ENCODE measurements around the gene LRP8.

LRP8 gene

DNA sequence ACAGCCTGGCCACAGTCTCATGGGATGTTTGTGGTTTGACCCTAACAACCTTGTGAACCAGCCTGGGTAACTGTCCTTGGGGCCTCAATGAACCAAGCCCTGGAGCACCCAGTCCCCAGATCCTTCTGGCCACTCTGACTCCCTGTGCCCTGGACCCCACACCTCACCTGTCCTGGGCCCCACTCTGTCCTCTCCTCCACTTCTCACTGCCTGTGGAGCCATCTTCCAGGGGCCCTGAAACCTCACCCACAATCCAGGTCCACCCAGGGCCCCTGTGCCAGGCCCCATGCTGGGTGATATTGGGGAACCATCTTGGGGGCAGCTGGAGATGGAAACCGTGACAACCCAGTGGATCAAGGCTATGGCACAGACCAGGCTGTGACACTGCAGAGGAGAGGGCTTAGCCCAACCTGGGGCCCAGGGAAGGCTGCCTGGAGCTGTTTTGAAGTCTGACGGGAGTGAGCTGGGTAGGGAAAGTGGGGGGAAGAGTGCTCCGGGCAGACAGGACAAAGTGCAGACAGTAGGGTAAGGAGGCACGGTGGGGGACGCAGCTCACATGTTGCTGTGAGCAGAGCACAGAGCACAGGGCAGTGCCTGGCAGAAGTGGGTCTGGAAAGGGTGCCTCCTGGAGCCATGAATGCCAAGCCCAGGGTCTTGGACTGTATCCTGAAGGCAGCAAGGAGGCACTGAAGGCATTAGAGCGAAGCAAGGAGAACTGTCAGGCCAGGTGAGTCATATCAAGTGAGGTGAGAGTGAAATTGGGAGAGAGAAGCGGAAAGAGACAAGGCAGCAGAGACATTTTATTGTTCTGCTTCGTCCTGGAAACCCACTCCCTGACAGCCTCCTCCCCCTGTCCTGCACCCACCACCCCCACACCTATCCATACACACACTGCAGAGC is 12.1 kb upstream of the LRP8 start:
- no peak for DNase-seq

DNA sequence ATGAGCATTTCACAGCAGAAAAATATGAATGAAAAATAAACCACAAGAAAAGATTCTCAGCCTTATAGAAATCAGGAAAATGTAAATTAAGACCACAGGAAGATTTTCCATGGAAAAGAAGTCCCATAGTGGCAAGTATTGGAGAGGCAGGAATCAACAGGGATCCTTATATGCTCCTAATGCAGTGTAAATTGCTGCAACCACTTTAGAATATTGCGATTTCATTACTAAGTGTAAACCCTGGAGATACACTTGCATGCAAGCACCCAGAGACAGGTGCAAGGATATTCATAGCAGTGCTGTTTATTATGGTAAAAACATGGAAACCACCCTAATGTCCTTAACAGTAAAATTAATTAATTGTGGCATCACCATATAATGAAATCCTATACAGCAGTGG is 10.6 kb upstream of the LRP8 start:
- no peak for DNase-seq

DNA sequence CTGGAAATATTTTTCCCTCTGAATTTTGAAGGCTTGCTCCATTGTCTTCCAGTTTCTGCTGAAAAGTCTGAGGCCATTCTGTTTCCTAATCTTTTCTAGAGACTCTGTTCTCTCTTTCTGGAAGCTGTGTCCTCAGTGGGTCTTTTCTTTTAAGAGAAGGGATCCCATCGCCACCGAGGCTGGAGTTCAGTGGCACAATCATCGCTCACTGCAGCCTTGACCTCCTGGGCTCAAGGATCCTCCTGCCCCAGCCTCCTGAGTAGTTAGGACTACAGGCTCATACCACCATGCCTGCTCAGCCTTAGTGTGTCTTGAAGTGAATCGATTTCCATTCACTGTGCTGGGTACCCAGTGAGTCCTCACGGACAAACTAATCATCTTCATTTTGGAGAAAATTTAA is 9.6 kb upstream of the LRP8 start:
- no peak for DNase-seq

DNA sequence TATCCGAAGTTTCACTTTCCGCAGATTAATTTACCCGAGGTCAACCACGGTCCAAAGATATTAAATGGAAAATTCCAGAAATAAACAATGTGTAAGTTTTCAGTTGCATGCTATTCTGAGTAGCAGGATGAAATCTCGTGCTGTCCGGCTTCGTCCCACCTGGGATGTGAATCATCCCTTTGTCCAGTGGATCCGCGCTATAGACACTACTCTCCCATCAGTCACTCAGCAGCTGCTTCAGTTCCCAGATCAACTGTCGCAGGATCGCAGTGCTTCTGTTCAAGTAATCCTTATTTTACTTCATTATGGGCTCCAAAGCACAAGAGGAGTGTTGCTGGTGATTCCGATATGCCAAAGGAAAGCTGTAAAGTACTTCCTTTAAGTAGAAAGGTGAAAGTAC is 8.3 kb upstream of the LRP8 start:
- DNase-seq, result no peak

DNA sequence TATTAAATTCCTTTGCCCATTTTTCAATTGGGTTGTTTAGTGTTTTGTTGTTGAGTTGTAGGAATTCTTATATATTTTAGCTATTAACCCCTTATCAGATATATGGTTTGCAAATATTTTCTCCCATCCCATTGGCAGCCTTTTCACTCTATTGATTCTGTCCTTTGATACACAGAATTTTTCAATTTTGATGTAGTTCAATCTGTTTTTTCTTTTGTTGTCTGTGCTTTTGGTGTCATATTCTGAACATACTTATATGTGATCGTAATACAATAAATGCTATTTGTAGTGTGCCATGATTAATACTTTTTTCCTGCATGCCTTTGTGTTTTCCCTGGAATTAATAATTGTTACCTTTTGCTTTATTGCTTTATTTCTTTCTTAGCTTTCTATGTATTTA is 7.8 kb upstream of the LRP8 start:
- DNase-seq, result no peak

DNA sequence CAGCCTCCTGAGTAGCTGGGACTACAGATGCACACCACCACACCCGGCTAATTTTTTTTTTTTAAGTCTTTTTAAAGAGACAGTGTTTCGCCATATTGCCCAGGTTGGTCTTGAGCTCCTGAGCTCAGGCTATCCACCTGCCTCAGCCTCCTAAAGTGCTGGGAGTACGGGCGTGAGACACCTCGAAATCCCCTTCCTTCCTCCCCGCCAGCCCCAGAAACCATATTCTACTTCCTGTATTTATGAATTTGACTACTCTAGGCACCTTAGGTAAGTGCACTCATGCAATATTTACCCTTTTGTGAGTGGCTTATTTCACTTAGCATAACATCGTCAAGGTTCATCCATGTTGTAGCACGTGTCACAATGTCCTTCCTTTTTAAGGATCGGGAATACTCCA is 6.9 kb upstream of the LRP8 start:
- DNase-seq, result no peak

DNA sequence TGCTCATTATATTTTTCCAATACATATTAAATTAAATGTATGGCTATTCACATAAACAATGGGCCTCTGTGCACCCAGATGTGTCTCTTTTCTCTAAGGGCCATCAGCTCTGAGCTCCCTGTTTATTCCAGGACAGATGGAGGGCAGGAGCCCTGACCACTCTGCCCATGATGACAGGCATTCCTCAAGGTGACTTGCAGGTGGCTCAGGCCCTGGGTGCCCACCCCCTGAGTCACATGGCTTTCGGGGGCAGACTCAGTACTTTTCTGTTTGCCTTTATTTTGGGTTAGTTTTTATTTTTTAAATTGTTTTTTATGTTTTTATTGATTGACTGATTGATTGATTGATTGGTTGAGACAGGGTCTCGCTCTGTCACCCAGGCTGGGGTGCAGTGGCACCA is 6.4 kb upstream of the LRP8 start:
- DNase-seq, result no peak

DNA sequence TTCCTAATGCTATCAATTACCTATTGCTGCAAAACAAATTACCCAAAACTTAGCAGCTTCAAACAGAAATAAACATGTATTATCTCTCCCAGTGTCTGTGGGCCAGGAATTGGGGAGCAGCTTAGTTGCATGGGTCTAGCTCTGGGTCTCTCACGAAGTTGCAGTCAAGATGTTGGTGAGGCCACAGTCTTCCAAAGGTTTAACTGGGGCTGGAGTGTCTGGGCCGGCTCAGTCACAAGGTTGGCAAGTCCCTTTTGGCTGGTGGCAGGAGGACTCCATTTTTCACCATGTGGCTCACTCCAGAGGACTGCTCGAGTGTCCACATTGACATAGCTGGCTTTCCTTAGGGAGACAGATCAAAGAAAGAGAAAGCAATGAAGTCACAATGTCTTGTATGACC is 5.0 kb upstream of the LRP8 start:
- DNase-seq, result no peak

DNA sequence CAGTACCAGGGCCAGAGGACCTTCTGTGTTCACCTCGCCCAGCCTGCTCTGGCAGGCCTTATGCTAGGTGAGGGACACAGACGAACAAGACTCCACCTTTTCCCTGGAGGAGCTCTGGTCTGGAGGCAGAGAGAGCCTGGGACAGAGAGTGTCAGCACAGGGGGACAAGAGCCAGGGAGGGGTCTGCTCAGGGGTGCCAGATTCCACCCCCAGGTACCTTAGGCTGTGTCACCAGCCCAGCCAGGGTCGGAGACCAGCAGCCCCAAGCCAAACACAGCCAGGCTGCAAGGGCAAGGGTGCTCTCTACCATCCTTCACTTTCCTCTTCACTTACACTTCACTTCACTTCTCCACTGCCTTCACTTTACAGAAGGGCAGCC is 4.3 kb upstream of the LRP8 start:
- DNase-seq, result no peak

DNA sequence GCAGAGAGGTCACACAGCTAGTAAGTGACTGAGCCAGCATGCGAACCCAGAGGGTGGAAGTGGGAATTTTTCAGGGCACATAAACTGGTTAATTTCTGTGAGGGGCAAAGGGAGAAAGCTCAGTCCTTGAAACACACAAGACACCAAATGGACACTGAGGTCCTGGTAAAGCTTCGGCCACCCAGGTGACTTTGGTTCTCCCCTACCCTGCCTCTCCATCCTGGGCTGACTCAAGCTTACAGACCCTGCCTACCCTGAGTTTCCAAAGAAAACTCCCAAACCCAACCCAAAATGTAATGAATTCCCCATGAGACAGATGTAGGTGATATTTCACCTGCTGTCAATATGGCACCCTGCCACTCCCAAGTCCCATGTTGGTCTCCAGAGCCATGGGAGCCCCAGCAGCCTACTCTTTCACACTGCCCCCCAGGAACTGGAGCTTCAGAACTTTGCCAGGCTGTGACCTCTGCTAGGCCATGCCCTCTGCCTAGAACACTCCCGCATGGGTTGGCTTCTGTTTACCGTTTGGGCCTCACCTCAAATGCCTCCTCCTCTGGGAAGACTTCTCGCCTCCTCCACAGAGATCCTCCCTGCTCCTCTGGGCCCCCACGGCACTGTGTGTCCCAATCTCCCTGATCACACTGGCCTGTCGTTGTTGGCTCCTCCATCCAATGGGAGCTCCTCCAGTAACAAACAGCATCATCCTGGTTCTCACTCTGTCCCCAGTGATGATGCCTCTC is 3.7 kb upstream of the LRP8 start:
- DNase-seq, result no peak

DNA sequence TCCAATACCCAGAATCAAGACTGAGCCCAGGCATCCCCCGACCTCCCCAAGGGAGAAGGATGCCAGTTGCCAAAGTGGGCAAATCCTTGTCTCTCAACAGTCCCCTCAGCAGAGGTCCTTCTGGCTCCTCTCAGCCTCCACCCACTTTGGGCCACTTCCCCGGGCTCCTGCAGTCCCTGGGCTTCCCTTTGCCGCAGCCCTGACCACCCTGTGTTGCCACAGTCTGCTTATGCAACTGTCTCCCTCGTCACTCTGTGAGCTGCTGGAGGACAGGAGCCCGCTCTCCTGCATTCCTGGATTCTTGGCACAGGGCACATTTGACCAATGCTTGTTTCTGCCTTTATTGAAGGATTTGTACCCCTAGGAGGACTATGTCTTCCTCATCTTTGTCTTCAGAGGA is 2.9 kb upstream of the LRP8 start:
- no peak for DNase-seq

DNA sequence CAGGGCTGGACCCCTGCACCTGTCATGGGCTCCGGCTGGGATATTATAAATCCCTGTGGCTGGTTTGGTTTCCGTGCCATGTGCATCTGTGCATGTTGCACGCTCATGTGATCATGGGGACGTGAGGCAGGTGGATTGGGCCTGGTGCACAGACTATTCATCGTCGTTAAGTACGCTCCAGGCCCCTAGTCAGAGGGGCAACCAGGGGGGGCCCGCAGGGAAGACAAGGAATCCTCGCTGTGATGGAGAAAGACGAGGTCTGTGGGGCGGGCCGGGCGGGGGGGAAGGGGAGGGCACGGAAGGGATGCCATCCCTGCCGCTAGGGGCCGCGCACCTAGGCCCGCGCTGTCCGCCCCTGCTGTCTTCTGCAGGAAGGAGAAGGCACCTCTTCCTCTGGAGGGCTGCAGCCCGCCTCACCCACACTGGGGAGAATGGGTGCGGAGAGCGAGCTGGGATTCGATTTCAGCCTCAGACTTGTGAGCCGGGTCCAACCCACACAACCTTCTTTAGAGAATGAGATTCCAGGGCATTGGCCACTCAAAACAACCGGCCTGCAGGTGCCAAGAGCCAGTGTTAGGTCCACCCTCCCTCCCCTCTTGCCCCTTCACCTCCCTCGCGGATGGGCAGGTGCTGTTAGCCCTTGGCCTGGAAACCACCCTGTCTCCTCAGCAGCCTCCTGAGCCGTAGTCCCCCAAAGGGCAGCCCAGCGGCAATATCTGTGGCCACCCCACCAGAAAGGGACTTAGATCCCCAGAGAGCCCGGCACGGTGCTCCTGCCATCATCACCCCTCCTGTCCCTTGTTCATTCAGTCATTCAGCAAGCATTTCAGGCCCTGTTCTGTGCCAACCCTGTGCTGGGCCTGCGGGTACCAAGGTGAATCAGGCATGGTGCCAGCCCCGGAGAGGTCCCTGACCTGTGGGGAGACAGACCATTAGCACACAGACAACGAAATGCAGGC is 950 bp upstream of the LRP8 start:
- DNase-seq, result no peak

DNA sequence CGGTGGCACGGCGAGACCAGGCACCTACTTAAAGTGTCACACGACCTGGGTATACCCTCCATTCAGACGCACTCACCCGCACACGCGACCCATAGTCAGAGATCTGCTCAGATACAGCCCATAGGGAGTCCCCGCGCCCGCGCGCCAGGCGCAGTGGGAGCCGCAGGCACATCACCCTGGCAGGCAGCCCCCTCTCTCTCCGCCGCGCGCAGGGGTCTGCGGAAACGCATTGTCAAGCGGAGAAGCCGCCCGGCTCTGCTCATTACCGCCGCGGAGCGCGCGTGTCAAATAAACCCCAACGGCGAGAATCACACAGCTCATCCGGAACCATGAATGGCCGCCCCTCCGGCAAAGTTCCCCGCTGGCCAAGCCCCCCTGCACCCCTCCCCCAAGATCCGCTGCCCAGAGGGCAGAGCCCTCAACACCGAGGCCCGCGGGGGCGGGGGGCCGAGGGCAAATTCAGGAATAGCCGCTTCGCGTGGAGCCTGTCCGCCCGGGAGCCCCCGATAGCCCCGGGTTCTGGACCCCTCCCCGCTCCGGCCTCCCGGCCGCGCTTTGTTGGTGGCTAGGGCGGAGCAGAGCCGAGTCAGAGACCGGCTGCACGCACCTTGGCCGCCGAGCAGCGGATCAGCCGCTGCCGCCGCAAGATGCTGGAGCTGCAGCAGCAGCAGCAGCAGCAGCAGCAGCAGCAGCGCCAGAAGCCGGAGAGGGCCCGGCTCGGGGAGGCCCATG is 522 bp downstream of the LRP8 start:
- DNase-seq, result peak; percentile 43

DNA sequence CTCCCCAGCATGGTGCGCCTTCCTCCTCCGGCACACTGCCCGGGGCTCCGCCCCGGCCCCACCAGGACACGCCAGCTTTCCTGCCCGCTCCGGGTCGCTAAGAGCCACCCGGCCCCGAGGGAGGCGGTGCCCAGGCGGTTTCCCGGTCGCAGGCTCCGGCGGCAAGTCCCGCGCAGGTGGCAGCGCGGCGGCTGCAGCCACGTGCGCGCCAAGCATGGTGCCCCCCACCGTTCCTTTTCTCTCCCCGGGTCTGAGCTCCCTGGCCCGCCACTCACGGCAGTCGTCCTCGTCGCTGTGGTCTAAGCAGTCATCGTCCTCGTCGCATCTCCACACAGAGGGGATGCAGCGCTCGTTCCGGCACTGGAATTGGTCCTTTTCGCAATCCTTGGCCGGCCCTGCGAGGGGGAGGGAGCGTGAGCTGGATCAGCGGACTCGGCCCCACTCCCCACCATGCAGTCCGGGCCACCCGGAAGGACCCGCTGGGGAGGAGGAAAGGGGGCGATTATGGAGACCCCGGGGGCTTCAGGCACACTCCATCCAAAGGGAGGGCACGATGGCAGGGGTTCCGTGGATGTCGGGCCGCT is 1.2 kb downstream of the LRP8 start:
- DNase-seq, result peak; percentile 45

DNA sequence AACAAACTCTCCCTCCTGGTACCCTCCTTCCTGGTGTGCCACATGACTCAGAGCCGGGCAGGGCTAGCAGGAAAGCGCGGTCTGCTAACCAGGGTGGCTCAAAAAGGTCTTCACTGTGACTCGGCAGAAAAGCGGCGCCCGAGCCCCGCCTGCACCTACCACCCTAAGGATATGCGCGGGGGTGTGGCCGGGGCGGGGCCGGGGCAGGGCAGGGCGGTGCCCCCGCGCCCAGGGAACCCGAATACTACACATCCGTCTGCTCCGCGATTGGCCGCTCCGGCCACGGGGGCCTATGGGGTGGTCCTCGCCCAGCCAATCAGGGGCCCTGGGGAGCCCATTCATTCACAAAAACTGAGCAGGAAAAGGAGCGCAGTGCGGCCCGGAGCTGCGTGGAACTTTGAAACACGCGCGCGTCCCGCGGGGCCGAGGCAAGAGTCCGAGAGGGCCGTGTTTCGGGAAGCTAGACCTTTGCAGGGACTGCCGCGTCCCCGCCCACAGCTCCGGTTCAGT is 1.7 kb downstream of the LRP8 start:
- DNase-seq, result peak; percentile 90

DNA sequence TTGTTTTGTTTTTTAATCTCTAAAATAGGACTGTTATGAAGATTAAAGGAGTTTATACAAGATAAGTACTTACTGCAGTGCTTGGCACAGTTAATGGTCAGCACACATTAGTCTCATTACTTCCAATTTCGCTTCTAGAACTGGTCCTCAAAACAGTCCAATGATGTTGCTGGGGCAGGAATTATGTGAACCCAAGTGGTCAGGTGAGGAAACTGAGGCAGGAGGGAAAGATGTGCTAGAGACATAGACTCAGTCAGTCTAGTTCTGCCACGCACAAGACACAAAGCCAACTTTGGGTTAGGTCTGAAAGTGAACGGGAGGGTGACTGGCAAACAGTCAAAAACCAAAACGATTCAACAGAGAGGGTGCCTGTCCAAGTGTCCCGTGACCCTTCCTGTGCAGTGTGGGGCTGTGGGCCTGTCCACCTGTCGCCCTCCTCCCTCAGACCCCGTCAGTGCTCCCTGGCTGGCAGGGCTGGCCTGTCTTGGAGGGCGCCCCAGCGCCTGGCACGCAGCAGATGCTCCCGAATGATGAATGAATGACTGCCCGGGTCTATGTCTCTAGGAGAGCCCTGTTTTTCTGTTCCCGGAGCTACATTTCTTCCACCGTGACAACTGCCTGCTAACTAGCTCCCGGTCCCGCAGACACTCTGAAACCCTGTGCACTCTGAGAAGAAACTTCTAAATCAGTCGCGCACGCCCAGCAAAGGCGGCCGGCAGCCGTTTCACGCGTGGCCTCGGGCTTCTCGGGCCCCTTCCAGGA is 2.4 kb downstream of the LRP8 start:
- no peak for DNase-seq

DNA sequence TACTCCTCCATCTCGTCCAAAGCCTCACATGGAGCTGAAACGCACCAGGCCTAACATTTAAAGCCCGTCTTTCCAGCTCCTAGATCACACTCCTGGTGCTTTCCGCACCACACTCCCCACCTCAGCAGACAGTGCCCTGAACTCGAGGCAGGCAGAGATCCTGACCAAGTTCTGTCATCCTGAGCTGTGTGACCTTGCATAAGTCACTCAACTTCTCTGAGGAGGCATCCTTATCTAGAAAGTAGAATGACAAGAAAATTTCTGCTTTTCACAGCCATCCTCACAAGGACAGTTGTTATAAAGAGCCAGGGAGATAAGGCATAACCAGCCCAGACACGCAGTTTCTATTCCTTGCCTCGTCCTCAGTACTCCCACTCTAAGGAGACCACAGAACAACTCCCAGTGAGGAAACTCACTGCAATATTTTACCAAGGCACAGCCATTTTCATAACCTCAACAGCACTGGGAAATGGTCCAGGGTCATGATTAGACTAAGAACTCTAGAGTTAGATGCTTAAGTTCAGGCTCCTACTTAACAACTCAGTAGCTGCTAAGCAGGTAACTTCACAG is 3.1 kb downstream of the LRP8 start:
- no peak for DNase-seq

DNA sequence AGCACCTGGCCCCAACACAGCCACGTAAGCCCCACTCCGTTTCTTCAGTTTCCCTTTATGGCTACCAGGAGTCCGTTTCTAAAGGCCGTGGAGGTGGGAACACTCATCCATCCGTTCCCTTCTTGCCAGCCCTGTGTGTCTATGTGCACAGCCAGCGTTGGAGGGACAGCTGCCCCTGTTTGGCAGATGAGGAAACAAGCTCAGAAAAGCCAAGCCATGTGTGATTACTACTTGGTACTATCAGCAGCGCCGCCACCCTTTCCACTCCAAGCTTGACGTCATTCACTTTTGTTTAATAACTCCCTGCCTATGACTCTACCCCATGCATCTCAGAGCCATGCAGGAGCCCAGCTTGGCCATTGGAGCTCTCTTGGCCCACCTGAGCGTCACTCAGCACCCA is 3.5 kb downstream of the LRP8 start:
- DNase-seq, result no peak

DNA sequence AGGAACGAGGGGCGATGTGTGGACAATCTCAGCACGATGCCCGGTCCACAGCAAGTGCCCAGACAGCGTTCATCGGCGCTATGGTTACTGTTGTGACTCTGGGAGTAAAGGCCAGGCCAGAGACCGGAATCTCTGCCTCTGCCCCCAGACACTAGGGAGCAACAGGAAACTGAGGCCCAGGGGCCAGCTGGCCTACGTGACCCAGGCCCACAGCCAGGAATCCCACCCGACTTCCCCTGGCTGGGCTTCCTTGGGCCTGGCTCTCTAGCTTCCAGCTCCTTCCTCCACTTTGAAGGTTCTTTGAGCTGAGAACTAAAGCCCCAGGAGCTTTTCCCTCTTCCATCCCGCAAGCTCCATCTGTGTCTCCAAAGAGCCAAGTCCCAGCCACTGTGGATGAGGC is 4.6 kb downstream of the LRP8 start:
- no peak for DNase-seq

DNA sequence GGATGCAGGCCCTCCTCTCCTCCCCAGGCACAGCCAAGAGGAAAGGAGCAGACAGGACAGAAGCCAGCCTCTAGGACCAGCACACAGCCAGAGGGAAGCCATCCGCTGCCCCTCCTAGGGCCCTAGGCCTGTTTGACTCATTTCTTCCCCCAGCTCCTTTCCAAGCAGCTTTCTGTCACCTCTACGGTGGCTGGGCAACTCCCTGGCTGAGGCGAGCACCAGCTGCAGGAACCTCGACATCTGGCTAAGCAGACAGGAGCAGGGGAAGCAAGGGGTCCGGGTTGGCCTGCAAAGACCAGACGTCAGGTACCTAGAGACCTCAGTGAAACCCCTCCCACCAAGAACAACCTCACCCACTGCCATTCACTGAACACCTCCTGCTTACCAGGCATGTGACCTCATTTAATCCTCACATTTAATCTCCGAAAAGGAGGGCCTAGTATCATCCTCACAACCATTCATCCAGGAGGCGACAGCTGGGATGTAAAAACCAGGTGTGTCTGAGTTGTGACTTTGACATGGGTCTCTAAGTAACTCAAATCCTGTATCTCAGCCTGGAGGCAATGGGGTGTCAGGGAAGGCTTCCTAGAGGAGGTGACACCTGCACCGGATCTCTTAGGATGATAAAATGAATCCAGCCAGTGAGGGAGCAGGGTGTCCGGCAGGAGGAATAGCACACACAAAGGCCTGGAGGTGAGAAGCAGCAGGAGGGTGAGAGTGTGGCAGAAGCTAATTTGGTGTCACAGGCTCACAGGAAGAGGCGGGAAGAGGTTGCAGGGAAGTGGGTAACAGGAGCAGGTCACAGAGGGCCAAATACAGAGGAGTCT is 5.9 kb downstream of the LRP8 start:
- no peak for DNase-seq
